Stomach (tissue), 9 donors: ENCODE results near the gene FRYL. TPM values are rescaled to one million over a fixed set of nuclear protein-coding genes. Genes with fewer than 3 reads are reported as not detected.

ENCODE experiments used
- DNase-seq, 2 donors: peaks; one replicate each; pipeline versions ENCODE4 v3.0.0 to v3.0.0-alpha.2; 2013 to 2019
- H3K27ac ChIP-seq, 5 donors: fragments of 200-600 bp in 4 of 5; sonication (generic) in 4 of 5; one replicate each; pipeline ENCODE4 v1.5.1; 2013 to 2019; ENCODE audit warnings: mild to moderate bottlenecking in 1 of 5, moderate library complexity in 1 of 5
- H3K27me3 ChIP-seq, 3 donors: fragments of 200-600 bp; sonication (generic); one replicate each; pipeline ENCODE4 v1.5.1; 2017 to 2019; ENCODE audit warnings: mixed run types in 1 of 3
- H3K36me3 ChIP-seq, 4 donors: fragments of 200-600 bp; sonication (generic); 1 replicate in 3 of 4; 2 replicates in 1 of 4; pipeline ENCODE4 v1.5.1; 2016 to 2019
- H3K4me1 ChIP-seq, 4 donors: fragments of 200-600 bp; sonication (generic); one replicate each; pipeline ENCODE4 v1.5.1; 2016 to 2019
- H3K4me3 ChIP-seq, 4 donors: fragments of 200-600 bp; sonication (generic) in 3 of 4; one replicate each; pipeline ENCODE4 v1.5.1; 2016 to 2019; ENCODE audit warnings: mild to moderate bottlenecking in 1 of 4
- H3K9me3 ChIP-seq, 4 donors: fragments of 200-600 bp; sonication (generic); one replicate each; pipeline ENCODE4 v1.5.1; 2016 to 2019
- CTCF ChIP-seq, 7 experiments: fragments of 450-650 bp in 4 of 7; fragments of 200-600 bp in 3 of 7; sonication (generic) in 3 of 7; IDR thresholded peaks; one replicate each; pipeline ENCODE4 v1.5.1; 2016 to 2019; ENCODE audit warnings: antibody characterized with exemption in 7 of 7, control low read depth in 2 of 7, mild to moderate bottlenecking in 1 of 7
- EP300 ChIP-seq: sonication (generic); formaldehyde crosslinking; IDR thresholded peaks from one replicate; pipeline ENCODE4 v1.6.1; 2017; ENCODE audit warnings: antibody characterized with exemption
- POLR2A ChIP-seq, 4 donors: fragments of 450-650 bp; IDR thresholded peaks; one replicate each; pipeline ENCODE4 v1.6.1; 2016; ENCODE audit warnings: antibody characterized with exemption in 4 of 4, control low read depth in 2 of 4, mild to moderate bottlenecking in 1 of 4, moderate library complexity in 1 of 4
- POLR2AphosphoS5 ChIP-seq, 3 donors: sonication (generic); formaldehyde crosslinking; IDR thresholded peaks; one replicate each; pipeline ENCODE4 v1.6.1; 2016; ENCODE audit warnings: antibody characterized with exemption in 3 of 3
- WGBS, 5 donors: extraction: QIAGEN DNeasy Blood & Tissue Kit in 3 of 5; methylation state at CpG; one replicate each; pipeline versions ENCODE4 v1.1.5 to v1.1.7; 2013 to 2018; 5-methylcytosine and 5-hydroxymethylcytosine counted together
- intact Hi-C: fragments of 100-400 bp; cut with DNase I; formaldehyde crosslinking; loops from one replicate; pipeline ENCODE4 v1.15.1; 2023; ENCODE audit warnings: low total_unique reads
- polyA plus RNA-seq, 3 donors: library from polyadenylated mRNA; stranded (reverse); fragments of 200-250 nt; gene quantifications; one replicate each; pipeline ENCODE4 v1.2.3, GENCODE V29; 2013
- total RNA-seq, 5 donors: library from RNA; depleted of rRNA; stranded (reverse); fragments of >200 nt; gene quantifications; one replicate each; pipeline versions ENCODE4 v1.1.0 to v1.2.3, GENCODE V29; 2014 to 2016
- donor health status: healthy with polysubstance abuse.
- donor health status: Bipolar disorder and iron deficiency.
- donor health status: healthy.

Gene FRYL
- total and polyA plus RNA-seq, 8 donors = 6.4 to 697 (median 67.0) TPM

GRCh38 chr4:48781968-48782367 is 1.9 kb upstream of the FRYL start:
- Histone ChIP-seq H3K36me3 (no peaks in the 10 kb centered on the region), H3K4me1 (peaks cover 9 to 27% (median 19%) of the 10 kb centered on the region in 4 donors), H3K27me3 (no peaks in the 10 kb centered on the region), H3K9me3 (no peaks in the 10 kb centered on the region), H3K4me3 (no peak overlapping the region), H3K27ac (no peak overlapping the region)
- no peak for DNase-seq
- no peak for TF ChIP-seq POLR2A (IDR thresholded peaks at IDR 0.05)
- TF ChIP-seq EP300 = no peak
- no peak for TF ChIP-seq CTCF (IDR thresholded peaks at IDR 0.05)
- TF ChIP-seq POLR2AphosphoS5 (IDR thresholded peaks at IDR 0.05) = no peak
- intact Hi-C loops = no loop called here

- Histone ChIP-seq H3K36me3 (no peaks in the 10 kb centered on the region), H3K27me3 (no peaks in the 10 kb centered on the region), H3K9me3 (no peaks in the 10 kb centered on the region), H3K4me1 (peaks cover 16 to 38% (median 27%) of the 10 kb centered on the region in 4 donors), H3K4me3 (peak overlapping the region; percentile 91 to 97 (median 95)), H3K27ac (peak overlapping the region; percentile 88 to 99 (median 97))
- intact Hi-C loops = no loop called here
- TF ChIP-seq POLR2A (IDR thresholded peaks at IDR 0.05) (no peak), POLR2AphosphoS5 (IDR thresholded peaks at IDR 0.05) (no peak), CTCF (IDR thresholded peaks at IDR 0.05) (no peak), EP300 (no peak)
- peak; percentile 59 to 83 for DNase-seq
- 1 to 2% (median 1%) methylated on average over 10 of the region's 10 CpGs for WGBS, 5 donors
Measured at GRCh38 chr4:48780865-48781214, 761 bp upstream of the FRYL start.

GRCh38 chr4:48779095-48779997 is 733 bp downstream of the FRYL start:
- WGBS, 5 donors = 0 to 1% (median 0%) methylated on average over 47 to 108 of the region's 108 CpGs
- peak overlapping the region; percentile 97 to 99 (median 97) for H3K27ac ChIP-seq
- intact Hi-C loops = no loop called here

More at GRCh38 chr4:48779095-48779997, 733 bp downstream of the FRYL start:
- peak in 2 of 3 donors; percentile 24 to 56 for TF ChIP-seq POLR2AphosphoS5 (IDR thresholded peaks at IDR 0.05)
- TF ChIP-seq CTCF (IDR thresholded peaks at IDR 0.05) = no peak
- no peaks in the 10 kb centered on the region for H3K9me3 ChIP-seq
- H3K4me1 ChIP-seq = peaks cover 16 to 53% (median 37%) of the 10 kb centered on the region in 4 donors
- H3K36me3 ChIP-seq = no peaks in the 10 kb centered on the region
- peak overlapping the region; percentile 91 to 97 (median 95) for H3K4me3 ChIP-seq
- peak; percentile 71 to 90 for DNase-seq
- no peaks in the 10 kb centered on the region for H3K27me3 ChIP-seq
